ENCODE results near the gene ATXN10.
"Not testable (repeated sequence)": the region's sequence is repeated elsewhere in the genome, so short reads cannot be mapped to it uniquely, and the experiment has no call there.

The ATXN10 gene

DNA sequence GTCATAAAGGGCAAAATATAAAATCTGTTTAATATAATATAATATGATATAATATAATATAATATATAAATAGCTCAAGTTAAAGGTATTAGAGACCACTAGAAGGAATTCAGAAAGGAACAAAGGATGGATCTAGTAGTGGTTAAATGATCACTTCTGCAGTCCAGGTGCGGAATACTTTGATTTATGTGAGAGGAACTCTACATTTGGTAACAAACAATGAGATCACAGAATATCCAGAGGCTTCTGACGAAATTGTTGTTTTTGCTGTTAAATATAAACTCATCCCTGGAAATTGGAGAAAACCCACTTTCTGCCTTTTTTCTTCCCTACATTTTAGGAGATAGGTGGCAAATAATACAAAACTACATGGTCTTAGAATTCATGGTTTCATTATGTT is 36.0 kb downstream of the ATXN10 start:
- TF ChIP-seq, protein P1, sequence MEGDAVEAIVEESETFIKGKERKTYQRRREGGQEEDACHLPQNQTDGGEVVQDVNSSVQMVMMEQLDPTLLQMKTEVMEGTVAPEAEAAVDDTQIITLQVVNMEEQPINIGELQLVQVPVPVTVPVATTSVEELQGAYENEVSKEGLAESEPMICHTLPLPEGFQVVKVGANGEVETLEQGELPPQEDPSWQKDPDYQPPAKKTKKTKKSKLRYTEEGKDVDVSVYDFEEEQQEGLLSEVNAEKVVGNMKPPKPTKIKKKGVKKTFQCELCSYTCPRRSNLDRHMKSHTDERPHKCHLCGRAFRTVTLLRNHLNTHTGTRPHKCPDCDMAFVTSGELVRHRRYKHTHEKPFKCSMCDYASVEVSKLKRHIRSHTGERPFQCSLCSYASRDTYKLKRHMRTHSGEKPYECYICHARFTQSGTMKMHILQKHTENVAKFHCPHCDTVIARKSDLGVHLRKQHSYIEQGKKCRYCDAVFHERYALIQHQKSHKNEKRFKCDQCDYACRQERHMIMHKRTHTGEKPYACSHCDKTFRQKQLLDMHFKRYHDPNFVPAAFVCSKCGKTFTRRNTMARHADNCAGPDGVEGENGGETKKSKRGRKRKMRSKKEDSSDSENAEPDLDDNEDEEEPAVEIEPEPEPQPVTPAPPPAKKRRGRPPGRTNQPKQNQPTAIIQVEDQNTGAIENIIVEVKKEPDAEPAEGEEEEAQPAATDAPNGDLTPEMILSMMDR (IDR thresholded peaks at IDR 0.05; ENCODE audit: low read depth, low read length, missing control alignments), result no peak
- no peak for DNase-seq (ENCODE audit: extremely low read depth, low read depth)
- H3K4me3 ChIP-seq (replicated peaks; ENCODE audit: low read depth, low read length), result no peak overlapping the region

DNA sequence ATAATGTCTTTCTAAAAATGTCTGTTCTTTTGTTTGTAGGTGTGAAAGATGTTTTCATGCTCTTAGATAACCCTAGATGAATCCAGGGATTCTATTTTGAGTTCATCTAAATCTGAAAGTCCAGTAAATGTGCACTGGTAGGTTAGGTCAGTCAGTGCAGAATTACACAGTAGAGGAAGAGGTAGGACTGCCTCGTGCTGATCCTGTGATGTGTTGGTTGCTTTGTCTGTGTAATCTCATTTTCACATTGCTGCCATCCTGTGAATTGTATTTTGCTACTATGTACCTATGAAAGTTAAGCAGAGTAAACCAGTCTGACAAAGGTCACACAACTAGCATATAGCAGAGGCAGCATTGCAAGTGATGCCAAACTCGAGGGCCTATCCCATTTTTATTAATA is 36.5 kb downstream of the ATXN10 start:
- no peak overlapping the region for H3K4me3 ChIP-seq (replicated peaks; ENCODE audit: low read depth, low read length)
- no peak for DNase-seq (ENCODE audit: extremely low read depth, low read depth)
- TF ChIP-seq, protein P1 (IDR thresholded peaks at IDR 0.05; ENCODE audit: low read depth, low read length, missing control alignments), result no peak

GRCh38 chr22:45709060-45709739 is 37.6 kb downstream of the ATXN10 start:
- H3K4me3 ChIP-seq (replicated peaks; ENCODE audit: low read depth, low read length), result no peak overlapping the region
- DNase-seq (ENCODE audit: extremely low read depth, low read depth), result peak; percentile 69
- TF ChIP-seq, protein P1 (IDR thresholded peaks at IDR 0.05; ENCODE audit: low read depth, low read length, missing control alignments), result no peak

DNA sequence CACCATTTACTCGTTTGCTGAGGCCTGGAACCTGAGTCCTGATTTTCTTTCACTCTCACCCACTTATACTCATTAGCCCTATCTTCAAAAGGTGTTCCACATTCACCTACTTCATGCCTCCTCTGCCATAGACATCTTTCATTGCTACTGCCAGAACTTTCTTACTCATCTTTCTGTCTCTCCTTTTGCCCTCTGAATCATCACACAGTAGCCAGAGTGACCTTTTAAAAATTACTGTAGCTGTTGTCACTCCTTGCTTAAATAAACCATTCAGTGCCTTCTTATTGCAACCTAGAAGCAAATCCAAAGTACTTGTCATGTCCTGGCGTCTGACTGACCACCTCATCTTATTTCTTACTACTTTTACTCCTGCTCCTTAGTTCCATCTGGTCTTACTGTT is 38.2 kb downstream of the ATXN10 start:
- TF ChIP-seq, protein P1 (IDR thresholded peaks at IDR 0.05; ENCODE audit: low read depth, low read length, missing control alignments), result no peak
- H3K4me3 ChIP-seq (replicated peaks; ENCODE audit: low read depth, low read length), result no peak overlapping the region
- no peak for DNase-seq (ENCODE audit: extremely low read depth, low read depth)

DNA sequence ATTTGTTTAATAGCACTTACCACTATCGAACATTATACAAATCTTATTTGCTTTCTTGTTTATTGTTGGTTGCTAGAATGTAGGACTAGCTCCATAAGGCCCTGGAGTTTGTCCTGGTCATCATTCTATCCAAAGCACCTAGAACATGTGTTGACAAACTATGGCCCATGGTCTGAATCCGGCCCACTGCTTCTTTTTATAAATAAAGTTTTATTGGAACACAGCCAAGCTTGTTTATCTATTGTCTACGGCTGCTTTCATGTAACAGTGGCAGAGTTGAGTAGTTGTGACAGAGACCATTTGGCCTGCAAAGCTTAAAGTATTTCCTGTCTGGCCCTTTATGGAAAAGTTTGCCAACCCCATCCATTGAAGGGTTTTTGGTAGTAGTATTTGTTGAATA is 38.8 kb downstream of the ATXN10 start:
- TF ChIP-seq, protein P1 (IDR thresholded peaks at IDR 0.05; ENCODE audit: low read depth, low read length, missing control alignments), result no peak
- no peak for DNase-seq (ENCODE audit: extremely low read depth, low read depth)
- H3K4me3 ChIP-seq (replicated peaks; ENCODE audit: low read depth, low read length), result no peak overlapping the region

DNA sequence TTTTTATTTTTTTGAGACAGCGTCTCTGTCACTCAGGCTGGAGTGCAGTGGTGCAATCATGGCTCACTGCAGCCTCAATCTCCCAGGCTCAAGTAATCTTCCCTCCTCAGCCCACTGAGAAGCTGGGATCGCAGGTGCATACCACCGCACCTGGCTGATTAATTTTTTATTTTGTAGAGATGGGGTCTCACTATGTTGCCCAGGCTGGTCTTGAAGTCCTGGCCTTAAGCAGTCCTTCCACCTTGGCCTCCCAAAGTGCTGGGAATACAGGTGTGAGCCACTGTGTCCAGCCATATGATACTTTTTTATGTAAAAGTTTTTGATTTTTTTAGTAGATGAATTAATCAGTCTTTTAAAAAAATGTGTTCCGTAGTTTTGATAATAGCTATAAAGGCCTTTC is 42.8 kb downstream of the ATXN10 start:
- not testable (repeated sequence) for DNase-seq (ENCODE audit: extremely low read depth, low read depth); H3K4me3 ChIP-seq (replicated peaks; ENCODE audit: low read depth, low read length)

DNA sequence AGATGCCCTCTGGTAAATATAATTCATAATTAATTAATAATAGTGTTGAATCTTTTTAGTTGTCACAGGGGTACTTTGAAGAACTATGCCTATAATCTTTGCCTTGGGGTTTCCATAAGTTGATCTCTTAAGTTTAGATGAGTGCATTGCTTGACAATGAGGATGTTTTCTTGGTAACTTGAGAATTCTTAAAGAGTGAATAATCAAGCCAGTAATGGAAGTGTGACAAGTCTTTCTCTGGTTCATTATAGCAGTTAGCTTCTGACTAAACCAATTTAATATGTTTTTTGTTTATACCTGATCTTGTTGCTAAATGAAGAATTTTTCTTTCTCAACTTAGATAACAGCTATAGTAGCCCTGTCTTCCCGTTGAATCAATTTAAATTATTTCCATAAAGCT is 46.2 kb downstream of the ATXN10 start:
- TF ChIP-seq, protein P1 (IDR thresholded peaks at IDR 0.05; ENCODE audit: low read depth, low read length, missing control alignments), result no peak
- DNase-seq (ENCODE audit: extremely low read depth, low read depth), result no peak
- H3K4me3 ChIP-seq (replicated peaks; ENCODE audit: low read depth, low read length), result no peak overlapping the region
